SK-N-SH (cell line): Measurements from ENCODE around the gene FXYD2.

Source experiments
- CTCF ChIP-seq: fragments of 200-600 bp; sonication (generic); IDR thresholded peaks from 2 replicates; pipeline ENCODE4 v1.6.1; 2017; ENCODE audit warnings: antibody characterized with exemption, mild to moderate bottlenecking, moderate library complexity
- EP300 ChIP-seq, 2 experiments: IDR thresholded peaks; 2 replicates each; pipeline versions ENCODE4 v1.4.0 to v1.6.1; 2012; ENCODE audit warnings: borderline replicate concordance in 1 of 2, low read depth in 1 of 2, low read length in 1 of 2
- FOSL2 ChIP-seq: IDR thresholded peaks from 2 replicates; pipeline ENCODE4 v1.4.0; 2012; ENCODE audit warnings: low read depth, mild to moderate bottlenecking, moderate library complexity, borderline replicate concordance
- FOXJ3 ChIP-seq: sonication (generic); formaldehyde crosslinking; IDR thresholded peaks from 2 replicates; pipeline ENCODE4 v1.5.1; 2020; ENCODE audit warnings: mild to moderate bottlenecking, missing genetic modification reagents
- NRF1 ChIP-seq: IDR thresholded peaks from 2 replicates; pipeline ENCODE4 v1.6.1; 2012; ENCODE audit warnings: low read depth, mild to moderate bottlenecking, low read length
- PBX3 ChIP-seq: IDR thresholded peaks from 2 replicates; pipeline ENCODE4; 2012
- POLR2AphosphoS5 ChIP-seq: IDR thresholded peaks from 2 replicates; pipeline ENCODE4 v1.6.1; 2012; ENCODE audit warnings: low read depth, low read length
- RAD21 ChIP-seq: IDR thresholded peaks from 2 replicates; pipeline ENCODE4 v1.6.1; 2012; ENCODE audit warnings: mild to moderate bottlenecking, low read length
- TCF12 ChIP-seq: IDR thresholded peaks from 2 replicates; pipeline ENCODE4 v1.4.0; 2012
- USF2 ChIP-seq: fragments of 150-350 bp; IDR thresholded peaks from 2 replicates; pipeline ENCODE4 v1.6.1; 2017; ENCODE audit warnings: antibody characterized with exemption, low read length, low read depth, borderline replicate concordance

GRCh38 chr11:117839380-117839881 is 14.9 kb upstream of the FXYD2 start:
- TF ChIP-seq CTCF (no peak), EP300 (IDR thresholded peaks at IDR 0.05; ENCODE audit: borderline replicate concordance in 1 of 2, low read depth in 1 of 2, low read length in 1 of 2) (no peak), TCF12 (no peak), USF2 (no peak), FOSL2 (no peak), FOXJ3 (no peak), RAD21 (no peak), POLR2AphosphoS5 (no peak), PBX3 (no peak), NRF1 (no peak)
